ENCODE data around the gene TIGAR. TPM values are rescaled to one million over a fixed set of nuclear protein-coding genes. Genes with fewer than 3 reads are reported as not detected.
A peak's percentile ranks its signal among the peaks of the same experiment; 100 is the strongest.

Gene TIGAR
- total RNA-seq, 3 donors from 2014 or later, result 11.4 to 17.0 (median 11.6) TPM

GRCh38 chr12:4289231-4289878 is 31.7 kb upstream of the TIGAR start:
- intact Hi-C loops (cut with DNase I, micrococcal nuclease), result loop anchor here in 1 of 2 donors (10.0 kb wide), 1 partner anchor 415 kb away; the partner anchor contains the start of gene PARP11
- DNase-seq (no peak), ATAC-seq (peak; percentile 6)
- H3K36me3 ChIP-seq (ENCODE audit: low read depth), result no peaks in the 10 kb centered on the region
- no peak overlapping the region for H3K4me3 ChIP-seq
- H3K4me1 ChIP-seq (ENCODE audit: low read depth), result peaks cover 9% of the 10 kb centered on the region
- H3K9me3 ChIP-seq, result no peaks in the 10 kb centered on the region
- no peak for TF ChIP-seq CTCF (IDR thresholded peaks at IDR 0.05)

- DNase-seq (no peak), ATAC-seq (no peak)
- intact Hi-C loops (cut with DNase I, micrococcal nuclease), result loop anchor here in 1 of 2 donors (10.0 kb wide), 1 partner anchor 415 kb away; the partner anchor contains the start of gene PARP11
- Histone ChIP-seq H3K9me3 (no peaks in the 10 kb centered on the region), H3K4me1 (ENCODE audit: low read depth) (peaks cover 9% of the 10 kb centered on the region), H3K36me3 (ENCODE audit: low read depth) (no peaks in the 10 kb centered on the region), H3K4me3 (no peak overlapping the region)
- no peak for TF ChIP-seq CTCF (IDR thresholded peaks at IDR 0.05)
Measured at GRCh38 chr12:4289998-4290790, 30.8 kb upstream of the TIGAR start.

GRCh38 chr12:4292341-4293073 is 28.5 kb upstream of the TIGAR start:
- Histone ChIP-seq H3K36me3 (ENCODE audit: low read depth) (no peaks in the 10 kb centered on the region), H3K4me3 (no peak overlapping the region), H3K9me3 (no peaks in the 10 kb centered on the region), H3K4me1 (ENCODE audit: low read depth) (peaks cover 7% of the 10 kb centered on the region)
- DNase-seq (no peak), ATAC-seq (no peak)
- TF ChIP-seq CTCF (IDR thresholded peaks at IDR 0.05), result no peak
- intact Hi-C loops (cut with DNase I, micrococcal nuclease), result no loop called here

- ATAC-seq, result peak; percentile 9
- no peaks in the 10 kb centered on the region for H3K36me3 ChIP-seq (ENCODE audit: low read depth)
- intact Hi-C loops (cut with DNase I, micrococcal nuclease), result no loop called here
- no peak for DNase-seq
- H3K4me3 ChIP-seq, result no peak overlapping the region
- peaks cover 2% of the 10 kb centered on the region for H3K4me1 ChIP-seq (ENCODE audit: low read depth)
- no peaks in the 10 kb centered on the region for H3K9me3 ChIP-seq
- no peak for TF ChIP-seq CTCF (IDR thresholded peaks at IDR 0.05)
Measured at GRCh38 chr12:4293299-4293965, 27.6 kb upstream of the TIGAR start.

- DNase-seq (peak in 1 of 3 donors; percentile 20), ATAC-seq (peak; percentile 14)
- Histone ChIP-seq H3K4me3 (no peak overlapping the region), H3K4me1 (ENCODE audit: low read depth) (peaks cover 2% of the 10 kb centered on the region), H3K9me3 (no peaks in the 10 kb centered on the region), H3K36me3 (ENCODE audit: low read depth) (no peaks in the 10 kb centered on the region)
- intact Hi-C loops (cut with DNase I, micrococcal nuclease), result no loop called here
- no peak for TF ChIP-seq CTCF (IDR thresholded peaks at IDR 0.05)
Measured at GRCh38 chr12:4293966-4294505, 27.0 kb upstream of the TIGAR start.
